Measurements from ENCODE around the gene CCDC102A.

DNA sequence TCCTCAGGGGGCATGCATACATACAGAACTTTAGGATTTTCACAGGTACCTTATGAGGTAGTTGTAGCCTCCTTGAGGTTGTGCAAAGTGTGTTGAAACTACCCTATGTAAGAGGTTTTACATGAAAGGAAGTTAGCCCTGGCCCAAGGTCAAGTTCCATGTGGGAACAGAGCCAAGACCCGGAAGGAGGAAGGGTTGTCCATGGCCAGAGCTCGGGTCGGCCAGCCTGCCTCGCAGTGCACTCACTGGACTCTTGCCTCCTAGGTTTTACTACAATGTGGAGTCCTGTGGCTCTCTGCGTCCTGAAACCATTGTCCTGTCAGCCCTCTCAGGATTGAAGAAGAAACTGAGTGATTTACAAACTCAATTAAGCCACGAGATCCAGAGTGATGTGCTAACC lies 65.7 kb downstream of the CCDC102A start:
- TF ChIP-seq POLR2A (IDR thresholded peaks at IDR 0.05) (no peak), EP300 (IDR thresholded peaks at IDR 0.05) (no peak)
- TF ChIP-seq, protein P1, sequence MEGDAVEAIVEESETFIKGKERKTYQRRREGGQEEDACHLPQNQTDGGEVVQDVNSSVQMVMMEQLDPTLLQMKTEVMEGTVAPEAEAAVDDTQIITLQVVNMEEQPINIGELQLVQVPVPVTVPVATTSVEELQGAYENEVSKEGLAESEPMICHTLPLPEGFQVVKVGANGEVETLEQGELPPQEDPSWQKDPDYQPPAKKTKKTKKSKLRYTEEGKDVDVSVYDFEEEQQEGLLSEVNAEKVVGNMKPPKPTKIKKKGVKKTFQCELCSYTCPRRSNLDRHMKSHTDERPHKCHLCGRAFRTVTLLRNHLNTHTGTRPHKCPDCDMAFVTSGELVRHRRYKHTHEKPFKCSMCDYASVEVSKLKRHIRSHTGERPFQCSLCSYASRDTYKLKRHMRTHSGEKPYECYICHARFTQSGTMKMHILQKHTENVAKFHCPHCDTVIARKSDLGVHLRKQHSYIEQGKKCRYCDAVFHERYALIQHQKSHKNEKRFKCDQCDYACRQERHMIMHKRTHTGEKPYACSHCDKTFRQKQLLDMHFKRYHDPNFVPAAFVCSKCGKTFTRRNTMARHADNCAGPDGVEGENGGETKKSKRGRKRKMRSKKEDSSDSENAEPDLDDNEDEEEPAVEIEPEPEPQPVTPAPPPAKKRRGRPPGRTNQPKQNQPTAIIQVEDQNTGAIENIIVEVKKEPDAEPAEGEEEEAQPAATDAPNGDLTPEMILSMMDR (IDR thresholded peaks at IDR 0.05): no peak

Data from tibial nerve (tissue), 4 donors.